AG10803 (cell line): ENCODE measurements around the gene PLA2G4F.

Experiments
- DNase-seq: peaks from one replicate; pipeline ENCODE4 v3.0.0; 2010; ENCODE audit warnings: low read depth
- H3K4me3 ChIP-seq: 2 replicates; pipeline ENCODE4 v1.5.1; 2011; ENCODE audit warnings: mild to moderate bottlenecking, low read length, control low read depth
- TF ChIP-seq, protein P1 (sequence below): conservative IDR thresholded peaks from 2 replicates; pipeline ENCODE4 v1.5.1; 2011; ENCODE audit warnings: mild to moderate bottlenecking, low read length, control low read depth, inconsistent platforms

PLA2G4F gene

DNA sequence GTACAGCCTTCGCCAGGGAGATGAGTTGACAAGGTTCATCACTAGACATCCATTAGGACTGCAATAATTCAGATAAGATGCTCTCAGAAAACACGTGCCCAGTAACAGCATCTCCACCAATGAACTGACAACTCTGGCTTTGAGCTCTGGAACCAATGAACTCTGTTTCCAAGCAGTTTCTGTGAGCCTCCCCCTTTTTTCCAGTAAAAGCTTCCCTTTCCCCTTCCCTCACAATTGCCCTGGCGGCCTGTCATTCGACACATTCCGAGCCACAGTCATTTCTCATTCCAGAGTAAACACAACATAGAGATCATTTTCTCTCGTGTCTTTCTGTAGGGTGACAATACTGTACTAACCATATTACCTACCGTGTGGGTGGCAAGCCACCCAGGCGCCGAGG lies 65.7 kb downstream of the PLA2G4F start:
- DNase-seq = no peak
- TF ChIP-seq, protein P1, sequence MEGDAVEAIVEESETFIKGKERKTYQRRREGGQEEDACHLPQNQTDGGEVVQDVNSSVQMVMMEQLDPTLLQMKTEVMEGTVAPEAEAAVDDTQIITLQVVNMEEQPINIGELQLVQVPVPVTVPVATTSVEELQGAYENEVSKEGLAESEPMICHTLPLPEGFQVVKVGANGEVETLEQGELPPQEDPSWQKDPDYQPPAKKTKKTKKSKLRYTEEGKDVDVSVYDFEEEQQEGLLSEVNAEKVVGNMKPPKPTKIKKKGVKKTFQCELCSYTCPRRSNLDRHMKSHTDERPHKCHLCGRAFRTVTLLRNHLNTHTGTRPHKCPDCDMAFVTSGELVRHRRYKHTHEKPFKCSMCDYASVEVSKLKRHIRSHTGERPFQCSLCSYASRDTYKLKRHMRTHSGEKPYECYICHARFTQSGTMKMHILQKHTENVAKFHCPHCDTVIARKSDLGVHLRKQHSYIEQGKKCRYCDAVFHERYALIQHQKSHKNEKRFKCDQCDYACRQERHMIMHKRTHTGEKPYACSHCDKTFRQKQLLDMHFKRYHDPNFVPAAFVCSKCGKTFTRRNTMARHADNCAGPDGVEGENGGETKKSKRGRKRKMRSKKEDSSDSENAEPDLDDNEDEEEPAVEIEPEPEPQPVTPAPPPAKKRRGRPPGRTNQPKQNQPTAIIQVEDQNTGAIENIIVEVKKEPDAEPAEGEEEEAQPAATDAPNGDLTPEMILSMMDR = no peak
- H3K4me3 ChIP-seq = no peak overlapping the region

DNA sequence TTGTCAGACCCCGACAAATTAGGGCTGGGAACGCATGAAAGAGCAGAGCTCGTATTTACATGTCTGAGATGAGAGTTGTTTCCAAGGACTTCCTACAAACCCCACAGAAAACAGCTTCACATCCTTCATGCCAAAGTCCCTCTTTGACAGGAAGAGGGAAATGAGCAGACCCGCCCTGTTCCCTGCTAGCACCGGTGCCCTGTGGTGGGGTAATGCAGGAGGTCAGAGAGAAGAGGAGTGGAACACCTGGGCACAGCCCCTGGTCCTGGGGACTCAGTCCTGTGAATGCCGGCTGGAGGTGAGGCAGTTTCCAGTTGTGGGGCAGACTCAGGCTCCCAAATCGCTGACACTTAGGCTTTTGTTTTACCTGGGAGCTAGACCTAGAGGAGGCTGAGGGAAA lies 66.1 kb downstream of the PLA2G4F start:
- DNase-seq = no peak

DNA sequence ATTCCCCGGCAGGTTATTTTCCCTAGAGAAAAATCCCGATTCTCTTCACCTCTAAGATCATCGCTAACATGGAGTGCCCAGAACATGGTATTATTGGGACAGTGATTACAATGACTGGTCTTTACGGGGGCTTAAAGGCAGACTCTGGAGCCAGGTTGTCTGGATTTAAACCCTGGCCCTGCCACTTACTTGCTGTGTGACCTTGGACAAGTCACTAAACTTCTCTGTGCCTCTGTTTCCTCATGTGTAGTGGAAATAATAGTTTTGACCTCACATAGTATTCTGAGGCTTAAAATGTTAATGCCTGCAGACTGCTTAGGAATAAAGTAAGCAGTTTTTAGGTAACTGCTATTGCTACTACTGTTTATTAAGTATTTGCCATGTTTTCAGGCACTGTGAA lies 66.5 kb downstream of the PLA2G4F start:
- DNase-seq = no peak
- H3K4me3 ChIP-seq = no peak overlapping the region
- TF ChIP-seq, protein P1 = no peak

More for the DNA sequence above, 66.1 kb downstream of the PLA2G4F start:
- TF ChIP-seq, protein P1 = no peak
- no peak overlapping the region for H3K4me3 ChIP-seq
